GM21367 (cell line): ENCODE measurements around the gene MTHFD1L.

Experiments used
- ATAC-seq: cut with Tn5 transposase; IDR thresholded peaks from one replicate; pipeline ENCODE4 v1.9.1; 2021; ENCODE audit not compliant: unreplicated experiment

MTHFD1L gene

GRCh38 chr6:150931405-150931804 lies 65.9 kb downstream of the MTHFD1L start:
- ATAC-seq = no peak

GRCh38 chr6:150932996-150933395 lies 67.5 kb downstream of the MTHFD1L start:
- ATAC-seq = no peak

DNA sequence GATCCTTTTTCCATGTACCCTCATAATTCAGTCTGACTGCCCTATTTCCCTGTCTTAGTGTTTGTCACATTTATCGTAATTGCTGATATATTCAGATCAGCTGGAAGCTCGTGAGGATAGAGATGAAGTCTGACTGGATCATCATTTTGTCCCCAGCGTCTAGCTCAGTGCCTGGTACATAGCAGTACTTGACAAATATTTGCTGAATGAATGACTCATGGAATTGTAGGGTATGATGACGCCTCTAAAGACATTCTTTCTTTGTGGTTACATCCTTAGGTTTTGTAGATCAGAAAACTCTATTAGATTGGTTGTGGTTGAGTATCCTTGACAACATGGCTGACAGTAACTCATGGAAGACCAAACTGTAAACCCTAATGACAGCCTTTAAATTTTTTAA lies 68.9 kb downstream of the MTHFD1L start:
- no peak for ATAC-seq

DNA sequence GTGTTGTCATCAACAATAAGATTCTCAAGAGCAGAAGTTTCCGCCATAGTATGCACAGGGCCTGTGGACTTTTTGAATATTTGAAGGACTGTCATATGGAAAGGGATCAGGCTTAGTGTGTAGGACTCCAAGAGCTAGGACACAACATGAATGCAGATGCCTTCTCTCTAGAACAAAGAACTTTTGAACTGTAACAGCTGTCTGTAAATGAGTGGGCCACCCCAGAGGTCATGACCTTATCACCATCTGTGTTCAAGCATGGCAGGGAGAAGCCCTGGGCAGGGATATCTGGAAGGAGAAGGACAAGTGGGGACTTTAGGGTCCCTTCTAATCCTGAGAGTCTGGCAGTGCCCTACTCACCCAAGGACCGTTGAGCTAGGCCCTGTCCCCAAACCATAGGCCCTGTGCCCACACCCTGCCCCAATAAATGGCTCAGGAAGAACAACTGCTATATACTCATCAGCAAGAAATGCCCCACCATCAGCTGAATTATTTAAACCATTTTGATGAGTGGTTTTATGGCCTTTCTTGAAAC lies 70.6 kb downstream of the MTHFD1L start:
- no peak for ATAC-seq

DNA sequence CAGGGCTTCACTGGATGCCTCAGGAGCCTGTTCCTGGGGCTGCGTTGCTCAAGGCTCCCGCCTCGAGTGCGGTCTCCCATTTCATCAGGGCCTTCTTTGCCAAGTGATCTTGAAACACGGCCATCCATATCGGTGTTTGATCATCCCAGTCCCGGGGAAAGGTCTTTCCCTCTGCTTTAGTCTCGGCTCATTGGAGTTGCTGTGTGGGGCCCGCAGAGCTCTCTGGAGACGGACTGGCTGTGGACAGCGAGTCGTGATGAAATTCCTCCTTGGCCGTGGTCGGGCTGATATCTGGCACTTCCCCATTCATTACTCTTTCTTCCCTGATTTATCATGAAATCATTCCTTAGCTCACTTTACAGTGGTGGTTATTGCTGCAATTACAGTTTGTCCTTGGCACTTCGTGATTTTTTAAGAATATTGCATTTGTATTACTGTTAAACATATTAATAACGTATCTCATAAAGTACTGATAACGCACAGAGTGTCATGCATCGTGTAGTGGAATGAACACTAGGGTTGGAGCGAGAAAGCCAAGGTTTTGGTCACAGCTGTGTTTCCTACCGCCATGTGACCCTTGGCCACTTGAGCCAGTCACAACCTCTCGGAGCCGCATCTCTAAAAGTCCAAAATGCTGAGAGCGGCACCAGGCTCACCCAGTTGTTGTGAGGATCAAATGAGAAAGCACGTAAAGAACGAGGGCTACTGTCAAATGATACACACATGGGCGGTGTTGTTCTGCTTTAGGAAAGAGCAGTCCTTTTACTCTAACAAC lies 71.8 kb downstream of the MTHFD1L start:
- ATAC-seq = no peak

DNA sequence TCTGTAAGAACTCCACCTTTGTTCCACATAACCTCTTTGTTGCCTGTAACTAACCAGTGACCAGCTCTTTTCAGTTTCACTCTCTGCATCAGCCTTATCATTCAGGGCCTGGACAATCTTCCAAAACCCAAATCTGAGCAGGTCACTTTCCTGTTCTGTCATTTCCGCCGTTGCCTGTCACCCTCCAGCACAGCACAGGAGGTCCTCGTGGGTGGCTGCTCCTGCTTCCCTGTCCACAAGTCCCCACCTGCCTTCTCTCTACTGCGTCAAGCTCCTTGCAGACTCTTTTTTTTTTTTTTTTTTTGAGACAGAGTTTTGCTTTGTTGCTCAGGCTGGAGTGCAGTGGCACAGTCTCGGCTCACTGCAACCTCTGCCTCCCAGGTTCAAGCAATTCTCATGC lies 73.9 kb downstream of the MTHFD1L start:
- no peak for ATAC-seq

DNA sequence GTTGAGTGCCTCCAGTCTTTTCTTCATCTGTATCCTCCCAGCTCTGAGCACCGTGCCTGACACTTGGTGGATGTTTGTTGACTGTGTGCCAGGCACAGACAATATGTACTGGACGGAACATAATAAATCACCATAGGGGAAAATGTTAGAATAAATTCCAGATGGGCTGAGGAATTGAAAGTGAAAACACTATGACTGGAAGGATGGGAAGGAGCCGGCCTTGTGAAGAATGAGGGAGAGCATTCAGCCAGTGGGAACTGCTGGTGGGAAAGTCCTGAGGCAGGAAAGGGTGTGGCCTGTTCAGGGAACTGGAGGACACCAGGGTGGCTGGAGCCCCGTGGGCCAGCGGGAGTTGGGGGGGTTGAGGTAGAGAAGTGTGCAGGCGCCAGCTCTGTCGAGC lies 75.4 kb downstream of the MTHFD1L start:
- ATAC-seq = no peak

DNA sequence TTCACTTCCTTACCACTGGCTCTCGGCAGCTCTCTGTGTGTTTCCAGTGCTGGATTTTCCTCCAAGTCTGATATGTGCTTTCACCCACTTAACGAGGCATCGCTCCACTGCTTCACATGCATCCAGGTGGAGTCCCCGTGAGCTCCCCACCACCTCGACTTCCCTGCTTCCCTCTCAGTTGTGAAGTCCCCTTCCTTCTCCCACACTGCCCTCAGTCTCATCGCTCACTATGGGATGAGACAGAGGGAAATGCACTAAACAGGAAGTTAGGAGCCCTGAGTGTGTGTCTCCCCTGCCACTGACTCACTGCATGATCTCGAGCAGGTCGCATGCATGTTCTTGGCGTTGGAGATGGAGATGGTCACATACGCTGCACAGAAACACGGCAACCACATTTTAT lies 84.0 kb downstream of the MTHFD1L start:
- ATAC-seq = no peak

DNA sequence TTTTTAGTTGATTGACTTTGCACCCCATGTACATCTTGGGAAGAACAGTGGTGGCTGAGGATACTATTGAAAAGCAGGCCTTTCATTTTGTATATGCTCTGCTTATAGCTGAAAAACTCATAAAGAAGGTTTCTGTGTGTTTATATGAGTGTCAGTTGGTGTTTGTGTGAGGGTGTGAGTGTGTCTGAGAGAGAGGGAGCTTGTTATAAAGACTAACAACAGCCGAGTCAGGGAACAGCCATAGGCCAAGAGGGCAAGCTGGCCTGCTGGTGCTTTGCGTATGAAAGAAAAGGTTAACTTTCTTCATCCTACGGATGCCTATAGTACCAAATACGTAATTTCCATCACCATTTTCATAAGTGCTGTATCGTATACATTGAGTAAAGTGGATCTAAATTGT lies 88.3 kb downstream of the MTHFD1L start:
- ATAC-seq = no peak

DNA sequence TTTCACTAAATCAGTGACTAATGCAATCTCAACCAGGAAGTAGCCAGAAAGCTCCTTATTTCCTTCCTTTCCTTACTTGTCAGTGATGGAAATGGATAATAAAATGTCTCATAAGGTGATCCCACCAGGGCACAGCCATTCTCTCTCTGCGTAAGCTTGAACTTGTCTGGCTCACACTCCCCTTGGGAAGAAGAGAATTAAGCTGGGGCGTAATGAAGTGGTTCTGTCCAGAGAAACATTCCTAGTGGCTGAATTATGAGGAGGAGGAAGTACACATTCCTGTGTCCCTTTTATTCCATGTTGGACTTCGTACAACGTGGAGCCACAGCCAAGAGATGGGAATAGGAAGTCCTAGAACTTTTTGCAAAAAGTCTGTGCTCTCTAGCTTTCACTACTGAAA lies 93.7 kb downstream of the MTHFD1L start:
- ATAC-seq = no peak

- ATAC-seq = no peak
Observed at GRCh38 chr6:150962436-150962835, 96.9 kb downstream of the MTHFD1L start.

DNA sequence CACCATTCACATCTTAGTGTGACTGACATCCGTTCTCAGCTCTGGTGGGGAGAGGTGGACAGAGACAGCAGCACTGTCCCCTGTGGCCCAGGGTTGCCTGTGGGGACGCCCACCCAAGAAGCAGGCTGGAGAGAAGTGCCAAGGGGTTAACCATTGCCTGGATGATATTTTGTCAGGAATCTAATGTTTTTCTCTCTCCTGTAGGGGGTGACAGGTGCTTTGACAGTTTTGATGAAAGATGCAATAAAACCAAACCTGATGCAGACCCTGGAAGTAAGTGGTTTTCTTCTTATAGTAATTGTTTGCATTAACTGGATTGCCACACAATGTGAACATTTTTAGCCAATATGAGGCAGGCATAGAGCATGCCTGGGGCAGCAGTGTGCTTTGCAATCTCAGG lies 99.3 kb downstream of the MTHFD1L start:
- ATAC-seq = no peak

DNA sequence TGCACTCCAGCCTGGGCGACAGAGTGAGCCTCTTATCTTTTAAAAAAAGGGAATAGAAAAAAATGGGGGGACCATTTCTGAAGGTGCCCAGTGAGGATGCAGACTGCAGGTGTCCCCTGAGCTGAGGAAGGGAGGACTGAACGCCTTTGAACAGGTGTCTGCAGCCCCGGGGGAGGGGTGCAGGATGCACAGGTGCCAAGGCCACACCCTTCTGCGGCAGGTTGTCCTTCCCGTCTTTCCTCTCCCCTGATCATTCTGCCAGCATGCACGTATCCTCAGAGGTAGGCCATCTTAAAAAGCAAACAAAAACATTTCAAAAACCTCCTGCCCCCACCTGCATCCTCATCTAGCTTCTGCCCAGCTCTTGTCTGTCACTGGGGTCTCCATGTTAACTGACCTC lies 101.3 kb downstream of the MTHFD1L start:
- no peak for ATAC-seq

- ATAC-seq = no peak
Observed at GRCh38 chr6:150967381-150967780, 101.9 kb downstream of the MTHFD1L start.

GRCh38 chr6:150967910-150968309 lies 102.4 kb downstream of the MTHFD1L start:
- no peak for ATAC-seq

- no peak for ATAC-seq
Observed at GRCh38 chr6:150969901-150970300, 104.4 kb downstream of the MTHFD1L start.

- ATAC-seq = no peak
Observed at GRCh38 chr6:150971219-150971618, 105.7 kb downstream of the MTHFD1L start.

GRCh38 chr6:150975136-150975535 lies 109.6 kb downstream of the MTHFD1L start:
- no peak for ATAC-seq

- no peak for ATAC-seq
Observed at GRCh38 chr6:150977281-150977680, 111.8 kb downstream of the MTHFD1L start.

DNA sequence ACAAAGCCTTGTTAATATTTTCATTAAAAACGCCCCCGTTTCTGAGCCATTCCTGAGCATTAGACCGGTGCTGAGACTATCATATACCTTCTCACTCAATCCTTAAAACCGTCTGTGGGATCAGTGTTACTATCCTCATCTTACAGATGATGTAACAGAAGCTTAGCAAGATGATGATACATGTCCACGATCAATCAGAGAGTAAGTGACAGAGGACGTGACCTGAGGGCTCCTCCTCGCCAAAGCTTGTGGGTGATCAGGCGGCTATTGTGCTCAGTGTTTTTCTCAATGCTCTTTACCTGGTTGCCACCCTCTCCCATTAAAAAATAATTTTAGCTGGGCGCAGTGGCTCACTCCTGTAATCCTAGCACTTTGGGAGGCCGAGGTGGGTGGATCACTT lies 113.1 kb downstream of the MTHFD1L start:
- no peak for ATAC-seq

GRCh38 chr6:150979826-150980350 lies 114.4 kb downstream of the MTHFD1L start:
- no peak for ATAC-seq

GRCh38 chr6:150981095-150981494 lies 115.6 kb downstream of the MTHFD1L start:
- peak; percentile 70 for ATAC-seq

GRCh38 chr6:150981669-150982068 lies 116.2 kb downstream of the MTHFD1L start:
- no peak for ATAC-seq
